Measurements from ENCODE around the gene MAMLD1. TPM values are rescaled to one million over a fixed set of nuclear protein-coding genes. Genes with fewer than 3 reads are reported as not detected.

Gene MAMLD1
- total and polyA plus RNA-seq, 2 experiments from 2014 or later: 4.1 to 9.0 TPM

- peak overlapping the region; percentile 72 for H3K27ac ChIP-seq
- H3K79me2 ChIP-seq (ENCODE audit: insufficient read depth): no peaks in the 10 kb centered on the region
- H4K20me1 ChIP-seq (ENCODE audit: insufficient read depth): no peaks in the 10 kb centered on the region
- peaks cover 13% of the 10 kb centered on the region; the same call in 1 of the 2 replicates for H3K4me1 ChIP-seq (ENCODE audit: insufficient read depth)
- no peaks in the 10 kb centered on the region for H3K9me2 ChIP-seq (ENCODE audit: insufficient read depth)
- TF ChIP-seq EZH2phosphoT487 (IDR thresholded peaks at IDR 0.05; ENCODE audit: insufficient read depth, low read depth): no peak
- no peak for TF ChIP-seq EZH2 (IDR thresholded peaks at IDR 0.05; ENCODE audit: insufficient read depth, poor library complexity, severe bottlenecking)
- H3K4me2 ChIP-seq (ENCODE audit: unreplicated experiment): peak overlapping the region; percentile 57
- no peaks in the 10 kb centered on the region for H3K27me3 ChIP-seq (replicated peaks; ENCODE audit: insufficient read depth)
- H3K36me3 ChIP-seq (ENCODE audit: low read depth): no peaks in the 10 kb centered on the region
- no peaks in the 10 kb centered on the region for H3F3A ChIP-seq (ENCODE audit: insufficient read depth)
- in situ Hi-C loops (cut with MboI): no loop called here
- no peaks in the 10 kb centered on the region for H3K9me3 ChIP-seq (ENCODE audit: low read depth)
- peak overlapping the region; percentile 73 for H3K9ac ChIP-seq
- H3K4me3 ChIP-seq: peak overlapping the region; percentile 63
- H2AFZ ChIP-seq: peak overlapping the region; percentile 91
- 7 to 9% methylated on average over 3 to 13 of the region's 54 CpGs for WGBS, 2 experiments (ENCODE audit: low coverage in 1 of 2, low lambda C conversion rate in 2 of 2, missing lambda C conversion rate in 2 of 2)
- DNase-seq: peak; percentile 79
These were observed 184.4 kb downstream of the MAMLD1 start for GRCh38 chrX:150547375-150548115.

DNA sequence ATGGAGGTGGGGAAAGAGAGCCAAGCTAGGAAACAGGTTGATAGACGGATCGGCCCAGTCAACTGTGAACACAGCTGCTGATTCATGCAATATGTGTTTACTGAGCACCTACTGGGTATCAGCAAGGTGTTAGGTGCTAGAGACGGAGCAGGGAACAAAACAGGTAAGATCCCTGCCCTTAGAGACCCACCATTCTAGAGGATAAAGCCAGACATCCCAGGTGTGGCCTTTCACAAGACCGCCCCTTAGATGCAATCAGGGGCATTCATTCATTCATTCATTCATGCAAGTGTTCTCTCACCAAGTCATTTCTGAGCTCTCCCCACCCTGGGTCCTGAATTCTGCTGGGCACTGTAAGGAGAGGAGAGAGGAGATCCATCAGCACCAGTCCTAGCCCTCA lies 185.1 kb downstream of the MAMLD1 start:
- Histone ChIP-seq H2AFZ (peak overlapping the region; percentile 91), H3K4me2 (ENCODE audit: unreplicated experiment) (no peak overlapping the region), H3K79me2 (ENCODE audit: insufficient read depth) (no peaks in the 10 kb centered on the region), H4K20me1 (ENCODE audit: insufficient read depth) (no peaks in the 10 kb centered on the region), H3K9ac (peak overlapping the region; percentile 73), H3K36me3 (ENCODE audit: low read depth) (no peaks in the 10 kb centered on the region), H3F3A (ENCODE audit: insufficient read depth) (no peaks in the 10 kb centered on the region), H3K4me3 (no peak overlapping the region), H3K9me3 (ENCODE audit: low read depth) (no peaks in the 10 kb centered on the region), H3K27me3 (replicated peaks; ENCODE audit: insufficient read depth) (no peaks in the 10 kb centered on the region), H3K27ac (peak overlapping the region; percentile 72; the same call in 1 of the 2 replicates), H3K4me1 (ENCODE audit: insufficient read depth) (peaks cover 13% of the 10 kb centered on the region; the same call in 1 of the 2 replicates), H3K9me2 (ENCODE audit: insufficient read depth) (no peaks in the 10 kb centered on the region)
- no peak for DNase-seq
- in situ Hi-C loops (cut with MboI): no loop called here
- WGBS, 2 experiments (ENCODE audit: low coverage in 1 of 2, low lambda C conversion rate in 2 of 2, missing lambda C conversion rate in 2 of 2): 97 to 100% methylated on average over 2 to 4 of the region's 4 CpGs
- no peak for TF ChIP-seq EZH2phosphoT487 (IDR thresholded peaks at IDR 0.05; ENCODE audit: insufficient read depth, low read depth)
- TF ChIP-seq EZH2 (IDR thresholded peaks at IDR 0.05; ENCODE audit: insufficient read depth, poor library complexity, severe bottlenecking): no peak

- H3K79me2 ChIP-seq (ENCODE audit: insufficient read depth): no peaks in the 10 kb centered on the region
- H3K36me3 ChIP-seq (ENCODE audit: low read depth): no peaks in the 10 kb centered on the region
- DNase-seq: peak; percentile 65
- in situ Hi-C loops (cut with MboI): no loop called here
- H3K4me2 ChIP-seq (ENCODE audit: unreplicated experiment): no peak overlapping the region
- no peaks in the 10 kb centered on the region for H3F3A ChIP-seq (ENCODE audit: insufficient read depth)
- H3K9me2 ChIP-seq (ENCODE audit: insufficient read depth): no peaks in the 10 kb centered on the region
- no peaks in the 10 kb centered on the region for H3K27me3 ChIP-seq (replicated peaks; ENCODE audit: insufficient read depth)
- no peaks in the 10 kb centered on the region for H4K20me1 ChIP-seq (ENCODE audit: insufficient read depth)
- TF ChIP-seq EZH2phosphoT487 (IDR thresholded peaks at IDR 0.05; ENCODE audit: insufficient read depth, low read depth): no peak
- TF ChIP-seq EZH2 (IDR thresholded peaks at IDR 0.05; ENCODE audit: insufficient read depth, poor library complexity, severe bottlenecking): no peak
- H3K27ac ChIP-seq: no peak overlapping the region
- no peak overlapping the region for H3K4me3 ChIP-seq
- peaks cover 13% of the 10 kb centered on the region; the same call in 1 of the 2 replicates for H3K4me1 ChIP-seq (ENCODE audit: insufficient read depth)
- 0 to 5% methylated on average over 2 of the region's 2 CpGs for WGBS, 2 experiments (ENCODE audit: low coverage in 1 of 2, low lambda C conversion rate in 2 of 2, missing lambda C conversion rate in 2 of 2)
- H2AFZ ChIP-seq: no peak overlapping the region
- H3K9ac ChIP-seq: no peak overlapping the region
- no peaks in the 10 kb centered on the region for H3K9me3 ChIP-seq (ENCODE audit: low read depth)
These were observed 185.6 kb downstream of the MAMLD1 start for GRCh38 chrX:150548684-150549083.

GRCh38 chrX:150551963-150552362 lies 188.8 kb downstream of the MAMLD1 start:
- no peak overlapping the region for H2AFZ ChIP-seq
- no peak overlapping the region for H3K27ac ChIP-seq
- in situ Hi-C loops (cut with MboI): no loop called here
- no peaks in the 10 kb centered on the region for H4K20me1 ChIP-seq (ENCODE audit: insufficient read depth)
- H3K9ac ChIP-seq: no peak overlapping the region
- H3K79me2 ChIP-seq (ENCODE audit: insufficient read depth): no peaks in the 10 kb centered on the region
- no peak overlapping the region for H3K4me2 ChIP-seq (ENCODE audit: unreplicated experiment)
- TF ChIP-seq EZH2 (IDR thresholded peaks at IDR 0.05; ENCODE audit: insufficient read depth, poor library complexity, severe bottlenecking) (no peak), EZH2phosphoT487 (IDR thresholded peaks at IDR 0.05; ENCODE audit: insufficient read depth, low read depth) (no peak)
- H3K36me3 ChIP-seq (ENCODE audit: low read depth): no peaks in the 10 kb centered on the region
- peaks cover 12% of the 10 kb centered on the region; the same call in 1 of the 2 replicates for H3K4me1 ChIP-seq (ENCODE audit: insufficient read depth)
- H3K4me3 ChIP-seq: no peak overlapping the region
- no peaks in the 10 kb centered on the region for H3K27me3 ChIP-seq (replicated peaks; ENCODE audit: insufficient read depth)
- H3K9me2 ChIP-seq (ENCODE audit: insufficient read depth): no peaks in the 10 kb centered on the region
- 70 to 79% methylated on average over 3 of the region's 3 CpGs for WGBS, 2 experiments (ENCODE audit: low coverage in 1 of 2, low lambda C conversion rate in 2 of 2, missing lambda C conversion rate in 2 of 2)
- H3F3A ChIP-seq (ENCODE audit: insufficient read depth): no peaks in the 10 kb centered on the region
- no peak for DNase-seq
- H3K9me3 ChIP-seq (ENCODE audit: low read depth): no peaks in the 10 kb centered on the region
